DMS153 treated with DMSO at 0.1 percent for 48 hours (cell line): ENCODE results near the gene C11orf71.

Source experiments
- DNase-seq: peaks from one replicate; lab custom pipeline; 2025; ENCODE audit not compliant: unreplicated experiment; lab: John Stamatoyannopoulos, UW

C11orf71 gene

GRCh38 chr11:114359342-114359741 lies 41.0 kb downstream of the C11orf71 start:
- no peak for DNase-seq

GRCh38 chr11:114358716-114359115 lies 41.6 kb downstream of the C11orf71 start:
- DNase-seq = no peak

- DNase-seq = no peak
These were observed 46.2 kb downstream of the C11orf71 start for GRCh38 chr11:114354076-114354475.

GRCh38 chr11:114353443-114353842 lies 46.9 kb downstream of the C11orf71 start:
- no peak for DNase-seq

- no peak for DNase-seq
These were observed 50.3 kb downstream of the C11orf71 start for GRCh38 chr11:114350022-114350421.
